HG03432 (cell line): ENCODE data around the gene RBPJL.
A peak's percentile ranks its signal among the peaks of the same experiment; 100 is the strongest.

Experiments used
- ATAC-seq: cut with Tn5 transposase; IDR thresholded peaks from one replicate; pipeline ENCODE4 v1.9.1; 2021; ENCODE audit warnings: mild to moderate bottlenecking, moderate library complexity; ENCODE audit not compliant: unreplicated experiment

The RBPJL gene

DNA sequence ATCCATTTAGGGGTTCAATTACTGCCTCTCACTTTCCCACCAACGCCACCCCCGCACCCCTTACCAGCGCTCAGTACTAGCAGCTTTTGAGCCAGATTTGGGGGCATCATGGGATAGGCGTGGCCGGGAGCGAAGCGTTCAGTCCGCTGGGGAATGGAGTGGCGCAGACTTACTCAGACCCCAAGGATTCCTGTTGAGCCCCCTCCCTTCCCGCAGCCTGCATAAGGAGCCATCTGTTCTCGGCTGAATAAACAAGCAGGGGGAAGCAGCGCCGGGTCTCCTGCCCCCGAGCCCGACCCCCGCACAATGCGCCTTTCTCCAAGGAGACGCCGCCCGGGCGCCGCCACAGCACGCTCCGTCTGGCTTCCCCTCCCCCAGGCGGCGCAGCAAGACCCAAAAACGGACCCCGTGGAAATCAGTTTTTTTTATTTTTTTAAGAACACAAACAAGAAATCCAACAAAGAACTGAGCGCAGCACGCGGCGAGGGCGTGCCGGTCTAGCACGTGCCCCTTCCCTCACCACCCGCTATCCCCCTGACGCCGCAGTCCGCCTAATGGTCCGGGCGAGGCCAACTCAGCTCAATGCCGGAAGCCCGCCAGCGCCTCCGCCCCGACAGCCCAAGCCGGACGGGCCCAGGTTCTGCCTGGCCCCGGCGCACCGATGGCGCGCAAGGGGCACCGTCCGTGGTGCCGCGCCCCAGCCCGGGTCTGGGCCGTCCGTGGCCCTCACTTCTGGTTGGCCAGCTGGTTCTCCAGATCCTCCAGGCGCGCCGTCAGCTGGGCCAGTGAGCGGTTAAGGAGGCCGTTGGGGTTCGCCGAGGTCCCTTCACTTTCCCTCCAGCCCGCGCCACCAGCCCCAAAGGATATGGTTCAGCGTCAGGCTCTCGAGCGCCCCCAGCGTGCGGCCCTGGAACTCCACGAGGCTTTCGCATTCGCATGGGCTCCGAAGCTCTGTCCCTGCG lies 13.3 kb upstream of the RBPJL start:
- ATAC-seq: peak; percentile 72

GRCh38 chr20:45294003-45294368 lies 12.7 kb upstream of the RBPJL start:
- no peak for ATAC-seq

- ATAC-seq: no peak
Measured at GRCh38 chr20:45294659-45295058, 12.0 kb upstream of the RBPJL start.

GRCh38 chr20:45297786-45298497 lies 8.7 kb upstream of the RBPJL start:
- ATAC-seq: no peak

GRCh38 chr20:45299786-45300185 lies 6.9 kb upstream of the RBPJL start:
- no peak for ATAC-seq

- no peak for ATAC-seq
Measured at GRCh38 chr20:45300961-45301360, 5.7 kb upstream of the RBPJL start.

DNA sequence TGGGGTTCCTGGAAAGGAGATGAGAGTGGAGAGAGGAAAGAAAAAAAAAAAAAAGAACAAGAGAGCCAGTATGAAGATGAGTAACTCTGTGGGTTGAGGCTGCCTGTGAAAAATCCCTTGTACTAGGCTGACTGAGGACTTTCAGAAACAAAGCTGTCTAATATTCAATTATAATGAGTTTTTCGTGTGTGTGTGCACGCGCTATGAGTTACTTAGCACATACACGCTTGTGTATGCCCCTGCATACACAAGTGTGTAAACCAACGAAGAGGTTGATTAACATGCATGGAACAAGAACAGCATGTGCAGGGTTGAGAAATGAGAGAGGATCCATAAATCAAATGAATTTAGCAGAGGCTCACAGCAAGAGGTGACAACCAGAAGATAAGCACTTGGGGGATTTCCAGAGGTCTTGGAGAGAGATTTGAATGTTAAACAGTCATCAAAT lies 4.8 kb upstream of the RBPJL start:
- ATAC-seq: no peak

- ATAC-seq: no peak
Measured at GRCh38 chr20:45303586-45304463, 2.8 kb upstream of the RBPJL start.

GRCh38 chr20:45304464-45304999 lies 2.1 kb upstream of the RBPJL start:
- ATAC-seq: no peak

DNA sequence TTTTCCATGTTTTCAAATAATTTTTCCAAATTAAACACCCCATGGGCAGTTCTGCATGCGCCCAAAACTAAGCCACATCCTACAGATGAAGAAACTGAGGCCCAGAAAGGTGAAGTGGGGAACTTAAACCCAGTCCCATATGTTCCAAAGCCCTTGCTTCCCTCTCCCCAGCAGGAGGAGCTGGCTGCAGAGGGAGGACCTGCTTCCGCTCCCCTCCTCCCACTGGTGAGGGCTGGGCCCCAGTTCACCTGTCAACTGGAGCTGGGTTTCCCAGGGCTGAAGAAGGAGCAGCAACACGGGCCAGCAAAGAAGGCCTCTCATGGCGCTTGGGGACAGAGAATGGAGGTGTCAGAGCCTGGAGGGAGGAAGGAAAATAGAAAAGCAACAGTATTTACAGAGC lies 1.4 kb upstream of the RBPJL start:
- no peak for ATAC-seq

DNA sequence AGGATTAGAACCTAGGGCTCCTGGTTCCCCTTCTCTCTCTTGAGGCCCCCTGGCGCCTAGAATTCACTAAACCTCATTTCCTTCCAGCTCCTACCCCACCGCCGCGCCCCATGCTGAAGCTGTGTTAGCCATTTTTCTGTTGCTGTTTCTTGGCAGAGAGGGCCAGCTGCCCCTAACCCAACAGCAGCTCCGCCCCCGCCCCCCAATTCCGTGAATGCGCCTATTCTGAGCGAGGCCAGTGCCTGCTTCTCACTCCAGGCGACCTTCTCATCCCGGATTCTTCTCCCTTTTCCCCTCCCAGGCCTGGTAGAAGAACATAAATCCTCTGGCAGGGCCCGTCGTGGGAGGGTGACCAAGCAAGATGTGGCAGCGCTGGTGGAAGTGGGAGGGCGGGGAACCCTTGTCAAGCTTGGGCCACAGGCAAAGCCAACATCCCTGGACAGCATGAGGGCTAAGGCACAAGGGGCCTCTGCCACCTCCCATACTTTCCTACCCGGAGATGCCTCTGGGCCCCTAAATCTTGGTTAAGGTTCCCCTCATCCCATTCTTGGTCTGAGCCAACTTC lies 518 bp downstream of the RBPJL start:
- ATAC-seq: no peak

DNA sequence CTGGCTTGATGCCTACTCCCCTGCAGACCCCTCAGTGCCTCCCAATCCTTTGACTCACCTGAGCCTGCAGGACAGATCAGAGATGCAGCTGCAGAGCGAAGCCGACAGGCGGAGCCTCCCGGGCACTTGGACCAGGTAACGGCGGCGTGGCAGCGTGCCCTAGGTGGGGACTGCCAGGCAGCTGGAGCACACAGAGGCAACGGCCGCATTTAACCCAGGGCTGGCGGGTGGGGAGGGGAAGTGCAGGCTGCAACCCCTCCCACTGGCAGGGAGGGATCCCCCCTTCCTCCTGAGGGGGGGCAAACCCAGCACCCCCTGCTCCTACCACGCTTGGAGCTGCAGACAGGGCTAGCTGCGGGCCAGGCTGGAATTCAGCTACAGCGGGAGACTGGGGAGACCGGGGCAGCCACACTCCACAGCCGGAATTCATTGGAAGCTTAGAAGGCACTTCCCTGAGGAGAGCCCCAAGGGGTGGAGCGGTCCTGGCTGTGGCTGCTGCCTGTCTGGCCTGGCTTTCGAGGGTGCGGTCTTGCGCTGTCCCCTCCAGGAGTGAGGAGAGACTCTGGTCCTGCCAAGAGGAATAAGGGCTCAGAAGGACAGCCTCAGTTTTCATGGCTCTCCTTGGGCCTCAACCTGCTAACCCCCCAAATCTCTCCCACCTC lies 1.6 kb downstream of the RBPJL start, which contains the start of gene MATN4:
Gene MATN4, minus strand, starts transcription at position 183 of the 662 bp plus-strand sequence. CDS start 2,717 bp downstream, outside the sequence.
- no peak for ATAC-seq

- no peak for ATAC-seq
Measured at GRCh38 chr20:45309075-45309474, 2.4 kb downstream of the RBPJL start.

GRCh38 chr20:45311589-45312211 lies 5.1 kb downstream of the RBPJL start:
- no peak for ATAC-seq

DNA sequence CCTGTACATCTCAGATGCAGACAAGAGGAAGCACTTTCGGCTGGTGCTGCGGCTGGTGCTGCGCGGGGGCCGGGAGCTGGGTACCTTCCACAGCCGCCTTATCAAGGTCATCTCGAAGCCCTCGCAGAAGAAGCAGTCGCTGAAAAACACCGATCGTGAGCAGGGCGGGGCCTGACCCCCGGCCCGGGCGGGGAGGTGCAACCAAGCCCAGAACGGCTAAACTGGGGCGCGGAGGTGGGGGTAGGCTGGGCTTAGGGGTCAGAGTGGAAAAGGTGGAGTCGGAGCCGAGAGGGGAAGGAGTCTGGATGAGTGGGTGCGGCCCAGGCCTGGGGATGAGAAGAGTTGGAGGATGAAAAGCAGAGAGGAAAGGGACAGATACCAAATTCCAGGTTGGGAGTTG lies 5.6 kb downstream of the RBPJL start:
- no peak for ATAC-seq

DNA sequence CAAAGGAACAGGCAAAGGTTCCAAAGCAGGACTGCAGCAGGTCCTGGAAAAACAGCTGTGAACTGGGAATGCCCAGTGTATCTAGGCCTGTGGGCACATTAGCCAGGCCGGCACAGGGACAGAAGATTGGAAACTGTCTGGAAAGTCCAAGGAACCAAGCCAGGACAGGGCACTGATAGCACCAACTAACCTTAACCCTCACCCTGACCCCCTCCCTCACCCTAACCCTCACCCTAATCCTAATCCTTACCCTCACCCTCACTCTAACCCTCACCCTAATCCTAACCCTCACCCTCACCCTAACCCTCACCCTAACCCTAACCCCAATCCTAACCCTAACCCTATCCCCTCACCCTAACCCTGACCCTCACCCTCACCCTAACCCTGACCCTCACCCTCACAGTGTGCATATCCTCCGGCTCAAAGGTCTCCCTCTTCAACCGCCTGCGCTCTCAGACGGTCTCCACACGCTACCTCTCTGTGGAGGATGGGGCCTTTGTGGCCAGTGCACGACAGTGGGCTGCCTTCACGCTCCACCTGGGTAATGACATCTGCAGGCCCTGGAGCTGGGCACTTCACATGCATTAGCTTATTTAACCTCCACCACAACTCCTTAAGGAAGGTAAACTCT lies 6.5 kb downstream of the RBPJL start:
- ATAC-seq: no peak

- ATAC-seq: no peak
Measured at GRCh38 chr20:45313943-45314342, 7.3 kb downstream of the RBPJL start.

DNA sequence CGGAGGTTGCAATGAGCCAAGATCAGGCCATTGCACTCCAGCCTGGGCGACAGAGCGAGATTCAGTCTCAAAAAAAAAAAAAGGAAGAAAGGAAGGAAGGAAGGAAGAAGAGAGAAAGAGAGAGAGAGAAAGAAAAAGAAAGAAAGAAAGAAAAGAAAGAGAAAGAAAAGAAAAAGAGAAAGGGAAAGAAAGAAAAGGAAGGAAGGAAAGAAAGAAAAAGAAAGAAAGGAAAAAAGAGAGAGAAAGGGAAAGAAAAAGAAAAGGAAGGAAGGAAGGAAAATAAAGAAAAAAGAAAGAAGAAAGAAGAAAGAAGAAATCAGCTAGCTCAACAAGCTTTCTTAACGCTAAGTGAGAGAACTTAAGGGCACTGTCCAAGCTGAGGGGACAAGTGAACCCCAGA lies 9.0 kb downstream of the RBPJL start:
- no peak for ATAC-seq
